ENCODE data around the gene MDH2. TPM values are rescaled to one million over a fixed set of nuclear protein-coding genes. Genes with fewer than 3 reads are reported as not detected.

MDH2 gene
- total and polyA plus RNA-seq, 2 experiments from 2014 or later: 150 to 180 TPM

- ATAC-seq (no peak), DNase-seq (ENCODE audit: low spot score) (no peak)
- peaks cover 63% of the 10 kb centered on the region for H3K36me3 Mint-ChIP-seq (ENCODE audit: low read depth)
- Histone ChIP-seq H3F3A (replicated peaks; ENCODE audit: low read depth) (no peaks in the 10 kb centered on the region), H2AFZ (no peak overlapping the region), H3K9me2 (ENCODE audit: insufficient read depth) (no peaks in the 10 kb centered on the region), H3K79me2 (replicated peaks; ENCODE audit: insufficient read depth) (peaks cover 38% of the 10 kb centered on the region), H4K20me1 (replicated peaks; ENCODE audit: insufficient read depth) (peaks cover 37% of the 10 kb centered on the region), H3K4me2 (no peak overlapping the region), H3K36me3 (ENCODE audit: insufficient read depth) (peaks cover 44% of the 10 kb centered on the region), H3K27ac (ENCODE audit: low read depth) (no peak overlapping the region), H3K27me3 (ENCODE audit: insufficient read depth) (no peaks in the 10 kb centered on the region), H3K4me3 (no peak overlapping the region), H3K4me1 (ENCODE audit: insufficient read depth) (no peaks in the 10 kb centered on the region)
- peaks cover 11% of the 10 kb centered on the region for H3K27me3 Mint-ChIP-seq (ENCODE audit: insufficient read depth, low read depth, poor library complexity)
- no peak for TF ChIP-seq ZNF331 (CRISPR knock-in tag; IDR thresholded peaks at IDR 0.05; ENCODE audit: low read depth)
- TF ChIP-seq ZNF462 (CRISPR knock-in tag; IDR thresholded peaks at IDR 0.05): no peak
- TF ChIP-seq REST (IDR thresholded peaks at IDR 0.05; ENCODE audit: unreplicated experiment): no peak
- no peak for TF ChIP-seq ZNF114 (CRISPR knock-in tag; IDR thresholded peaks at IDR 0.05)
- no peak for TF ChIP-seq EZH2 (IDR thresholded peaks at IDR 0.05; ENCODE audit: low read depth, unreplicated experiment)
- TF ChIP-seq CREB1 (CRISPR knock-in tag; IDR thresholded peaks at IDR 0.05; ENCODE audit: low read depth): no peak
- no peak for TF ChIP-seq NANOG (IDR thresholded peaks at IDR 0.05; ENCODE audit: borderline replicate concordance)
- TF ChIP-seq STAT1 (IDR thresholded peaks at IDR 0.05; ENCODE audit: unreplicated experiment): no peak
- no peak for TF ChIP-seq POLR2AphosphoS5 (IDR thresholded peaks at IDR 0.05; ENCODE audit: low read depth)
- no peak for TF ChIP-seq EZH2phosphoT487 (IDR thresholded peaks at IDR 0.05; ENCODE audit: unreplicated experiment)
- no peak for TF ChIP-seq CTCF (conservative IDR thresholded peaks at IDR 0.05; ENCODE audit: low read depth in 2 of 2)
- TF ChIP-seq ETS1 (IDR thresholded peaks at IDR 0.05): no peak
- TF ChIP-seq JUNB (IDR thresholded peaks at IDR 0.05; ENCODE audit: unreplicated experiment): no peak
- H3K27ac Mint-ChIP-seq: no peak overlapping the region
- H3K4me3 Mint-ChIP-seq: no peak overlapping the region
- no peaks in the 10 kb centered on the region for H3K9me3 Mint-ChIP-seq
- H3K4me1 Mint-ChIP-seq: peaks cover 21% of the 10 kb centered on the region; the same call in 2 of the 3 replicates
These were observed 9.9 kb downstream of the MDH2 start for GRCh38 chr7:76057813-76058145.
